Hepatocyte (in vitro differentiated cells): ENCODE results near the gene SLAIN2. TPM values are rescaled to one million over a fixed set of nuclear protein-coding genes. Genes with fewer than 3 reads are reported as not detected.

Experiments used
- DNase-seq: peaks from one replicate; pipeline ENCODE4 v3.0.0-alpha.2; 2016; ENCODE audit warnings: low spot score
- H2AFZ ChIP-seq: fragments of 200-600 bp; sonication (generic); 2 replicates; pipeline ENCODE4 v1.6.0; 2016; ENCODE audit warnings: antibody characterized with exemption, mild to moderate bottlenecking
- H3K27ac ChIP-seq: fragments of 200-600 bp; sonication (generic); 2 replicates; pipeline ENCODE4 v1.5.1; 2016; ENCODE audit warnings: mild to moderate bottlenecking
- H3K27me3 ChIP-seq: fragments of 200-600 bp; sonication (generic); 2 replicates; pipeline ENCODE4 v1.6.1; 2016
- H3K36me3 ChIP-seq: fragments of 200-600 bp; sonication (generic); replicated peaks from 2 replicates; pipeline ENCODE4 v1.5.1; 2016; ENCODE audit warnings: low read depth; ENCODE audit not compliant: insufficient read depth
- H3K4me1 ChIP-seq: fragments of 200-600 bp; sonication (generic); 2 replicates; pipeline ENCODE4 v1.5.1; 2016; ENCODE audit warnings: mild to moderate bottlenecking, moderate library complexity; ENCODE audit not compliant: insufficient read depth
- H3K4me2 ChIP-seq: fragments of 200-600 bp; sonication (generic); 2 replicates; pipeline ENCODE4 v1.6.0; 2016
- H3K4me3 ChIP-seq: fragments of 200-600 bp; sonication (generic); 2 replicates; pipeline ENCODE4 v1.5.1; 2016; ENCODE audit warnings: mild to moderate bottlenecking
- H3K79me2 ChIP-seq: fragments of 200-600 bp; sonication (generic); 2 replicates; pipeline ENCODE4 v1.6.0; 2017; ENCODE audit warnings: mild to moderate bottlenecking
- H3K9me2 ChIP-seq: fragments of 200-600 bp; sonication (generic); replicated peaks from 2 replicates; pipeline ENCODE4 v1.6.0; 2017; ENCODE audit warnings: mild to moderate bottlenecking; ENCODE audit not compliant: insufficient read depth
- H3K9me3 ChIP-seq: fragments of 200-600 bp; sonication (generic); 2 replicates; pipeline ENCODE4 v1.5.1; 2016; ENCODE audit warnings: low read depth, mild to moderate bottlenecking
- H4K20me1 ChIP-seq: fragments of 200-600 bp; sonication (generic); 2 replicates; pipeline ENCODE4 v1.6.0; 2016; ENCODE audit warnings: mild to moderate bottlenecking; ENCODE audit not compliant: insufficient read depth, poor library complexity, severe bottlenecking
- EZH2 ChIP-seq: fragments of 200-600 bp; sonication (generic); IDR thresholded peaks from 2 replicates; pipeline ENCODE4 v1.6.1; 2016; ENCODE audit warnings: antibody characterized with exemption, mild to moderate bottlenecking, borderline replicate concordance
- EZH2phosphoT487 ChIP-seq: fragments of 200-600 bp; sonication (generic); IDR thresholded peaks from one replicate; pipeline ENCODE4 v1.6.1; 2018; ENCODE audit warnings: antibody characterized with exemption, mild to moderate bottlenecking, low read depth, moderate library complexity; ENCODE audit not compliant: unreplicated experiment, severe bottlenecking
- WGBS: methylation state at CpG from one replicate; pipeline ENCODE4 v1.1.6; 2016; ENCODE audit warnings: low lambda C conversion rate; ENCODE audit errors: missing lambda C conversion rate; 5-methylcytosine and 5-hydroxymethylcytosine counted together
- polyA plus RNA-seq: library from polyadenylated mRNA; unstranded; fragments of >200 nt; fragmentation: Nextera tagmentation; extraction: Ambion mirVana; gene quantifications from 2 replicates; pipeline ENCODE4 v1.2.1, GENCODE V29; 2016
- total RNA-seq: library from RNA; depleted of rRNA; stranded (reverse); fragments of >200 nt; gene quantifications from 2 replicates; pipeline ENCODE4 v1.2.3, GENCODE V29; 2014
- TF ChIP-seq, protein P1 (sequence below): fragments of 200-600 bp; sonication (generic); IDR thresholded peaks from 2 replicates; pipeline ENCODE4 v1.5.1; 2016; ENCODE audit warnings: antibody characterized with exemption, mild to moderate bottlenecking; ENCODE audit not compliant: poor library complexity

SLAIN2 gene
- total and polyA plus RNA-seq, 2 experiments from 2014 or later, result 40.1 to 67.6 TPM

DNA sequence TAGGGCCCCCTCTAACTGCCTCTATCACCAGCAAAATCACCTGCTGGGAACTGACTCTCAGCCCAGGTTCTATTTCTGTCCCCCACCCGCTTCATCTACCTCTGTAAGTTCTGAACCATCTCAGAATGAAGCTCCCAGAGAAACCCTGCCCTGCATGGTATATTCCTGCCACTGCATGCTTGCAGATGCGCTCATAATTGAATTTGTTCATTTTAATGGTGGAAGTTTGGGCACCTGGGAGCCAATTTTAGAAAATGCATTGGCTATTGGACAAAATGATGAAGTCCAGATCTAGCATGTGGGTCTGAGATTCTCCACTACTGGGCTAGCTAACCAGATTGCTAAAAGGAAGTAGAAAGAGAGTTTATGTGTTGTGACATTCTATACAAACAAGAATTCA, 113.3 kb downstream of the SLAIN2 start:
- no peak overlapping the region for H2AFZ ChIP-seq
- H3K79me2 ChIP-seq, result no peaks in the 10 kb centered on the region
- H3K27ac ChIP-seq, result no peak overlapping the region
- H4K20me1 ChIP-seq, result no peaks in the 10 kb centered on the region
- H3K4me3 ChIP-seq, result no peak overlapping the region
- H3K4me2 ChIP-seq, result no peak overlapping the region
- DNase-seq, result no peak
- H3K9me3 ChIP-seq, result no peaks in the 10 kb centered on the region
- 95% methylated on average over 2 of the region's 2 CpGs for WGBS
- H3K9me2 ChIP-seq, result no peaks in the 10 kb centered on the region
- no peak for TF ChIP-seq EZH2
- no peak for TF ChIP-seq EZH2phosphoT487
- TF ChIP-seq, protein P1, sequence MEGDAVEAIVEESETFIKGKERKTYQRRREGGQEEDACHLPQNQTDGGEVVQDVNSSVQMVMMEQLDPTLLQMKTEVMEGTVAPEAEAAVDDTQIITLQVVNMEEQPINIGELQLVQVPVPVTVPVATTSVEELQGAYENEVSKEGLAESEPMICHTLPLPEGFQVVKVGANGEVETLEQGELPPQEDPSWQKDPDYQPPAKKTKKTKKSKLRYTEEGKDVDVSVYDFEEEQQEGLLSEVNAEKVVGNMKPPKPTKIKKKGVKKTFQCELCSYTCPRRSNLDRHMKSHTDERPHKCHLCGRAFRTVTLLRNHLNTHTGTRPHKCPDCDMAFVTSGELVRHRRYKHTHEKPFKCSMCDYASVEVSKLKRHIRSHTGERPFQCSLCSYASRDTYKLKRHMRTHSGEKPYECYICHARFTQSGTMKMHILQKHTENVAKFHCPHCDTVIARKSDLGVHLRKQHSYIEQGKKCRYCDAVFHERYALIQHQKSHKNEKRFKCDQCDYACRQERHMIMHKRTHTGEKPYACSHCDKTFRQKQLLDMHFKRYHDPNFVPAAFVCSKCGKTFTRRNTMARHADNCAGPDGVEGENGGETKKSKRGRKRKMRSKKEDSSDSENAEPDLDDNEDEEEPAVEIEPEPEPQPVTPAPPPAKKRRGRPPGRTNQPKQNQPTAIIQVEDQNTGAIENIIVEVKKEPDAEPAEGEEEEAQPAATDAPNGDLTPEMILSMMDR, result no peak
- no peaks in the 10 kb centered on the region for H3K36me3 ChIP-seq
- no peaks in the 10 kb centered on the region for H3K27me3 ChIP-seq
- H3K4me1 ChIP-seq, result no peaks in the 10 kb centered on the region

DNA sequence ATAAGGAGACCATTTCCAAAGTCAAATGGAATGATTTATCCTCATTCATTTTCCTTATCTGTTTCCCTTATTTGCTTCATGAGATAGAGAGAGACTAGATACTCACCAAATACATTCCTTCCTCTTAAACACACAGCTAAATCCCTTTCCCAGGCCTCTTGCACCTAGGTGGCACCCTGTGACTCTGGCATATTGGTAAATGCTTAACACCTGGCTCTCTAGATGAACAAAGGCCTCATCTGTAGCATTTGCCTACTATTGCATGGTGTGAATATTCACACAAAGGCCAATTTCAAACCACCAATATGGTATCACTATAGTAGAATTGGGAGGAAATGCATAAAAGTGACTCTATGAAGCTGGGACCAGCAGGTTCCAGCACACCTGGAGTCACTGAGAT, 119.7 kb downstream of the SLAIN2 start:
- H3K9me2 ChIP-seq, result no peaks in the 10 kb centered on the region
- H3K9me3 ChIP-seq, result no peaks in the 10 kb centered on the region
- no peaks in the 10 kb centered on the region for H3K36me3 ChIP-seq
- no peak for DNase-seq
- H3K79me2 ChIP-seq, result no peaks in the 10 kb centered on the region
- TF ChIP-seq EZH2phosphoT487, result no peak
- TF ChIP-seq EZH2, result no peak
- TF ChIP-seq, protein P1, result no peak
- H2AFZ ChIP-seq, result no peak overlapping the region
- H3K4me1 ChIP-seq, result no peaks in the 10 kb centered on the region
- H3K4me2 ChIP-seq, result no peak overlapping the region
- H3K27ac ChIP-seq, result no peak overlapping the region
- H3K4me3 ChIP-seq, result no peak overlapping the region
- H4K20me1 ChIP-seq, result no peaks in the 10 kb centered on the region
- no peaks in the 10 kb centered on the region for H3K27me3 ChIP-seq

DNA sequence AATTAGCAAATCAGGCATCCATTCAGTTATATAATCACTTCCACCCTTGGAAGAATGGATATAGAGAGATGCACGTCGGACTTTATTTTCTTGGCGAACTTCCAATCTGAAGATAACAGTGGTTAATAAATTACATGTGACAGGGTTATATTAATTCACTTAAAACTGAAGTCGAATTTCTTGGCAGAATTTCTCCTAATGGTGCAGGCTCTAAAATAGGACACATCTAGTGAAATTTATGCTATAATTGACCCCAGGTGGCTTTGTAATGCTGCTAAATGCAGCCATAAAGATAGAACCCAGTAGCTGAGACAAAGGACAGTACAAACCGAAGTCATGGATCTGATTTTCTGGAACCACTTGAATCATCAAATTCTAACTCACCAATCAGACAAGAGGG, 121.0 kb downstream of the SLAIN2 start:
- 45% methylated on average over 5 of the region's 5 CpGs for WGBS
- H3K9me3 ChIP-seq, result no peaks in the 10 kb centered on the region
- TF ChIP-seq EZH2phosphoT487, result no peak
- TF ChIP-seq, protein P1, result no peak
- no peak for TF ChIP-seq EZH2
- no peaks in the 10 kb centered on the region for H4K20me1 ChIP-seq
- H3K4me1 ChIP-seq, result no peaks in the 10 kb centered on the region
- no peaks in the 10 kb centered on the region for H3K79me2 ChIP-seq
- no peak overlapping the region for H3K27ac ChIP-seq
- H3K9me2 ChIP-seq, result no peaks in the 10 kb centered on the region
- H3K27me3 ChIP-seq, result no peaks in the 10 kb centered on the region
- no peaks in the 10 kb centered on the region for H3K36me3 ChIP-seq
- no peak overlapping the region for H3K4me3 ChIP-seq
- no peak overlapping the region for H3K4me2 ChIP-seq
- H2AFZ ChIP-seq, result no peak overlapping the region
- no peak for DNase-seq

DNA sequence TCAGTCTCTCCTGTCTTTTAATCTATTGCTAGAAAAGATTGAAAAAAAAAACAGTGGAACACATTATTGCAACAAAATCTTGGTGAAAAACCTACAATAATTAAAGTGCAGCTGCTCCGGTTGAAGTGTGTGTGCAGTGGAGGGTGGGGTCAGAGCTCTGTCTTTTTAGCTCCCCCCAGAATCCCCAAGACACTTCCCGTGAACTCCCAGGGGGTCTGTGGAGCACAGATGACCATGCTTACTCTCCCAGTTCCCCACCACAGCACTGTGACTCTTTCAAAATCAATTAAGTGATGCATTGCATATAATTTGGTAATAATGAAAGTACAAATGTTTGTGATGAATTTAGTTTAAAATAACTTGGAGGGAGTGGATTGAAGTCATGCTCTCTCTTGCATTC, 126.1 kb downstream of the SLAIN2 start:
- no peaks in the 10 kb centered on the region for H4K20me1 ChIP-seq
- H3K4me2 ChIP-seq, result no peak overlapping the region
- no peak overlapping the region for H2AFZ ChIP-seq
- 87% methylated on average over 2 of the region's 2 CpGs for WGBS
- no peaks in the 10 kb centered on the region for H3K9me2 ChIP-seq
- H3K4me3 ChIP-seq, result no peak overlapping the region
- H3K9me3 ChIP-seq, result no peaks in the 10 kb centered on the region
- H3K27ac ChIP-seq, result no peak overlapping the region
- H3K36me3 ChIP-seq, result no peaks in the 10 kb centered on the region
- H3K79me2 ChIP-seq, result no peaks in the 10 kb centered on the region
- TF ChIP-seq EZH2phosphoT487 (no peak), EZH2 (no peak)
- TF ChIP-seq, protein P1, result no peak
- no peak for DNase-seq
- H3K4me1 ChIP-seq, result no peaks in the 10 kb centered on the region
- no peaks in the 10 kb centered on the region for H3K27me3 ChIP-seq
